ENCODE results near the gene SCARF2.
"Not testable (repeated sequence)": the region's sequence is repeated elsewhere in the genome, so short reads cannot be mapped to it uniquely, and the experiment has no call there.

SCARF2 gene

GRCh38 chr22:20437613-20438426, at the start of gene SCARF2:
TSS of gene SCARF2 (minus strand) at chr22:20437825. CDS start at chr22:20437754, 71 bp downstream.
- DNase-seq (ENCODE audit: low read depth), result no peak

GRCh38 chr22:20486229-20486628, 48.6 kb upstream of the SCARF2 start:
- no peak for DNase-seq (ENCODE audit: low read depth)

- DNase-seq (ENCODE audit: low read depth), result no peak
Observed at GRCh38 chr22:20484948-20485683, 47.5 kb upstream of the SCARF2 start.

GRCh38 chr22:20483771-20484170, 46.1 kb upstream of the SCARF2 start:
- DNase-seq (ENCODE audit: low read depth), result no peak

GRCh38 chr22:20483143-20483506, 45.5 kb upstream of the SCARF2 start:
- not testable (repeated sequence) for DNase-seq (ENCODE audit: low read depth)

- no peak for DNase-seq (ENCODE audit: low read depth)
Observed at GRCh38 chr22:20479612-20480196, 42.1 kb upstream of the SCARF2 start.

- not testable (repeated sequence) for DNase-seq (ENCODE audit: low read depth)
Observed at GRCh38 chr22:20478059-20478458, 40.4 kb upstream of the SCARF2 start.

- DNase-seq (ENCODE audit: low read depth), result not testable (repeated sequence)
Observed at GRCh38 chr22:20475569-20475968, 37.9 kb upstream of the SCARF2 start.

GRCh38 chr22:20475115-20475436, 37.5 kb upstream of the SCARF2 start:
- no peak for DNase-seq (ENCODE audit: low read depth)

- DNase-seq (ENCODE audit: low read depth), result no peak
Observed at GRCh38 chr22:20472629-20473442, 35.2 kb upstream of the SCARF2 start.

GRCh38 chr22:20471126-20471833, 33.7 kb upstream of the SCARF2 start:
- DNase-seq (ENCODE audit: low read depth), result no peak

GRCh38 chr22:20470525-20470924, 32.9 kb upstream of the SCARF2 start:
- not testable (repeated sequence) for DNase-seq (ENCODE audit: low read depth)

GRCh38 chr22:20469110-20469868, 31.7 kb upstream of the SCARF2 start:
- no peak for DNase-seq (ENCODE audit: low read depth)

GRCh38 chr22:20466659-20467379, 29.2 kb upstream of the SCARF2 start:
- DNase-seq (ENCODE audit: low read depth), result no peak

GRCh38 chr22:20465759-20466077, 28.1 kb upstream of the SCARF2 start:
- DNase-seq (ENCODE audit: low read depth), result no peak

GRCh38 chr22:20464912-20465758, 27.5 kb upstream of the SCARF2 start:
- DNase-seq (ENCODE audit: low read depth), result no peak

GRCh38 chr22:20464096-20464614, 26.5 kb upstream of the SCARF2 start:
- DNase-seq (ENCODE audit: low read depth), result peak; percentile 27

- no peak for DNase-seq (ENCODE audit: low read depth)
Observed at GRCh38 chr22:20463324-20464095, 25.9 kb upstream of the SCARF2 start.

All from activated T-helper 9 cell treated with anti-CD3 and anti-CD28 coated beads, Interleukin-2, amount 50 U/mL, for 16 hours (primary cell).